Neural progenitor cell (in vitro differentiated cells): ENCODE measurements around the gene STK40. TPM values are rescaled to one million over a fixed set of nuclear protein-coding genes. Genes with fewer than 3 reads are reported as not detected.

Experiments used
- DNase-seq: peaks from one replicate; pipeline ENCODE4 v3.0.0-alpha.2; 2016; ENCODE audit warnings: low spot score
- H2AFZ ChIP-seq: fragments of 200-600 bp; sonication (generic); replicated peaks from 2 replicates; pipeline ENCODE4 v1.6.1; 2016; ENCODE audit warnings: antibody characterized with exemption
- H3F3A ChIP-seq: fragments of 200-600 bp; sonication (generic); 2 replicates; pipeline ENCODE4 v1.6.1; 2016; ENCODE audit warnings: antibody characterized with exemption, low read depth
- H3K27ac ChIP-seq: fragments of 200-600 bp; sonication (generic); 2 replicates; pipeline ENCODE4 v1.5.1; 2016; ENCODE audit warnings: mild to moderate bottlenecking
- H3K27me3 ChIP-seq: fragments of 200-600 bp; sonication (generic); 2 replicates; pipeline ENCODE4 v1.6.1; 2016; ENCODE audit warnings: mild to moderate bottlenecking, moderate library complexity
- H3K36me3 ChIP-seq: fragments of 200-600 bp; sonication (generic); 2 replicates; pipeline ENCODE4 v1.5.1; 2016
- H3K4me1 ChIP-seq: fragments of 200-600 bp; sonication (generic); 2 replicates; pipeline ENCODE4 v1.6.1; 2016; ENCODE audit warnings: mixed run types
- H3K4me2 ChIP-seq: fragments of 200-600 bp; sonication (generic); 2 replicates; pipeline ENCODE4 v1.6.1; 2016
- H3K4me3 ChIP-seq: fragments of 200-600 bp; sonication (generic); 2 replicates; pipeline ENCODE4 v1.5.1; 2016
- H3K79me2 ChIP-seq: fragments of 200-600 bp; sonication (generic); 2 replicates; pipeline ENCODE4 v1.6.1; 2016; ENCODE audit warnings: low read depth
- H3K9ac ChIP-seq: fragments of 200-600 bp; sonication (generic); 2 replicates; pipeline ENCODE4 v1.6.1; 2016
- H3K9me3 ChIP-seq: fragments of 200-600 bp; sonication (generic); 2 replicates; pipeline ENCODE4 v1.5.1; 2016; ENCODE audit warnings: low read depth
- H4K20me1 ChIP-seq: fragments of 200-600 bp; sonication (generic); 2 replicates; pipeline ENCODE4 v1.6.1; 2016; ENCODE audit warnings: low read depth
- H3K27ac Mint-ChIP-seq: 3 replicates; pipeline ENCODE4 v1.8.0; 2021; ENCODE audit warnings: mixed read lengths
- H3K27me3 Mint-ChIP-seq: 2 replicates; pipeline ENCODE4 v1.8.0; 2022; ENCODE audit warnings: low read depth, mild to moderate bottlenecking, inconsistent platforms, moderate library complexity, mixed read lengths; ENCODE audit not compliant: insufficient read depth
- H3K36me3 Mint-ChIP-seq: 3 replicates; pipeline ENCODE4 v1.8.0; 2021; ENCODE audit warnings: mixed read lengths
- H3K4me1 Mint-ChIP-seq: 3 replicates; pipeline ENCODE4 v1.8.0; 2021; ENCODE audit warnings: mixed read lengths
- H3K4me3 Mint-ChIP-seq: 3 replicates; pipeline ENCODE4 v1.8.0; 2021; ENCODE audit warnings: mild to moderate bottlenecking, moderate library complexity, mixed read lengths
- H3K9me3 Mint-ChIP-seq: 3 replicates; pipeline ENCODE4 v1.8.0; 2020; ENCODE audit warnings: mixed read lengths
- CTCF ChIP-seq: fragments of 200-600 bp; sonication (generic); IDR thresholded peaks from 2 replicates; pipeline ENCODE4 v1.5.1; 2017; ENCODE audit warnings: antibody characterized with exemption, mild to moderate bottlenecking
- EZH2 ChIP-seq: fragments of 200-600 bp; sonication (generic); IDR thresholded peaks from 2 replicates; pipeline ENCODE4 v1.6.1; 2017; ENCODE audit warnings: antibody characterized with exemption, mild to moderate bottlenecking, moderate library complexity
- EZH2phosphoT487 ChIP-seq: fragments of 200-600 bp; sonication (generic); IDR thresholded peaks from 2 replicates; pipeline ENCODE4 v1.6.1; 2017; ENCODE audit warnings: antibody characterized with exemption
- total RNA-seq: library from RNA; depleted of rRNA; stranded (reverse); fragments of >200 nt; gene quantifications from 2 replicates; pipeline ENCODE4 v1.2.3, GENCODE V29; 2015; ENCODE audit warnings: low replicate concordance

Gene STK40
- total RNA-seq, 1 donor from 2014 or later = 5.3 TPM

- H4K20me1 ChIP-seq = peaks cover 26% of the 10 kb centered on the region
- H3K36me3 ChIP-seq = peaks cover 4% of the 10 kb centered on the region
- no peaks in the 10 kb centered on the region for H3K27me3 ChIP-seq
- Mint-ChIP-seq H3K27me3 (peaks cover 4% of the 10 kb centered on the region), H3K27ac (no peak overlapping the region), H3K9me3 (no peaks in the 10 kb centered on the region), H3K4me3 (no peak overlapping the region), H3K36me3 (peaks cover 22% of the 10 kb centered on the region), H3K4me1 (peaks cover 16% of the 10 kb centered on the region)
- TF ChIP-seq EZH2phosphoT487 (no peak), CTCF (no peak)
- H3F3A ChIP-seq = peaks cover 27% of the 10 kb centered on the region
- H3K4me2 ChIP-seq = no peak overlapping the region
- H3K79me2 ChIP-seq = peaks cover 6% of the 10 kb centered on the region
- no peak overlapping the region for H3K4me3 ChIP-seq
- no peak overlapping the region for H3K27ac ChIP-seq
- H2AFZ ChIP-seq = no peak overlapping the region
- peaks cover 11% of the 10 kb centered on the region for H3K4me1 ChIP-seq
- H3K9me3 ChIP-seq = no peaks in the 10 kb centered on the region
- H3K9ac ChIP-seq = no peak overlapping the region
- no peak for DNase-seq
These were observed 81.9 kb downstream of the STK40 start for GRCh38 chr1:36303650-36304360.

- Histone ChIP-seq H3K9ac (no peak overlapping the region), H3K9me3 (no peaks in the 10 kb centered on the region), H2AFZ (no peak overlapping the region), H3K4me3 (no peak overlapping the region), H3K27ac (no peak overlapping the region), H3K36me3 (peaks cover 4% of the 10 kb centered on the region), H3K4me1 (peaks cover 11% of the 10 kb centered on the region), H3K79me2 (peaks cover 6% of the 10 kb centered on the region), H3K27me3 (no peaks in the 10 kb centered on the region), H3F3A (peaks cover 27% of the 10 kb centered on the region), H3K4me2 (no peak overlapping the region), H4K20me1 (peaks cover 26% of the 10 kb centered on the region)
- Mint-ChIP-seq H3K4me1 (peaks cover 14% of the 10 kb centered on the region), H3K27me3 (peaks cover 4% of the 10 kb centered on the region), H3K4me3 (no peak overlapping the region), H3K9me3 (no peaks in the 10 kb centered on the region), H3K27ac (no peak overlapping the region), H3K36me3 (peaks cover 22% of the 10 kb centered on the region)
- TF ChIP-seq EZH2phosphoT487 (no peak), CTCF (no peak), EZH2 (no peak)
- no peak for DNase-seq
These were observed 82.5 kb downstream of the STK40 start for GRCh38 chr1:36303244-36303643.

- H3K4me3 Mint-ChIP-seq = no peak overlapping the region
- no peak overlapping the region for H3K27ac ChIP-seq
- peaks cover 19% of the 10 kb centered on the region for H4K20me1 ChIP-seq
- no peak overlapping the region for H3K4me2 ChIP-seq
- no peak overlapping the region for H2AFZ ChIP-seq
- no peak overlapping the region for H3K27ac Mint-ChIP-seq
- no peak for DNase-seq
- peaks cover 28% of the 10 kb centered on the region for H3F3A ChIP-seq
- no peaks in the 10 kb centered on the region for H3K27me3 ChIP-seq
- H3K4me1 ChIP-seq = peaks cover 4% of the 10 kb centered on the region
- no peaks in the 10 kb centered on the region for H3K79me2 ChIP-seq
- H3K27me3 Mint-ChIP-seq = peaks cover 2% of the 10 kb centered on the region
- TF ChIP-seq CTCF = no peak
- no peak for TF ChIP-seq EZH2
- TF ChIP-seq EZH2phosphoT487 = no peak
- H3K4me3 ChIP-seq = no peak overlapping the region
- no peak overlapping the region for H3K9ac ChIP-seq
- no peaks in the 10 kb centered on the region for H3K9me3 ChIP-seq
- H3K36me3 ChIP-seq = peaks cover 8% of the 10 kb centered on the region
- H3K36me3 Mint-ChIP-seq = peaks cover 27% of the 10 kb centered on the region
- H3K9me3 Mint-ChIP-seq = no peaks in the 10 kb centered on the region
- peaks cover 5% of the 10 kb centered on the region for H3K4me1 Mint-ChIP-seq
These were observed 84.5 kb downstream of the STK40 start for GRCh38 chr1:36301220-36301619.
